ENCODE data around the gene JARID2. TPM values are rescaled to one million over a fixed set of nuclear protein-coding genes. Genes with fewer than 3 reads are reported as not detected.

JARID2 gene
- total and polyA plus RNA-seq, 9 of the 15 experiments (the other 6 are each of a cell fraction or from before 2014, with no cell fraction given), result 5.0 to 29.0 (median 15.6) TPM

GRCh38 chr6:15398633-15399275 lies 152.9 kb downstream of the JARID2 start (continued):
- 0 out of 4 replicates have a peak, but pooled peaks of 1 of the 2 experiments have one; percentile 3 for TF ChIP-seq NRF1 (conservative IDR thresholded peaks at IDR 0.05 in 1 of 2, IDR thresholded peaks at IDR 0.05 in 1 of 2)

GRCh38 chr6:15399641-15400470 lies 154.0 kb downstream of the JARID2 start:
- 4% methylated on average over 9 of the region's 9 CpGs for WGBS (ENCODE audit: insufficient coverage, low coverage, missing lambda C conversion rate)
- ATAC-seq, result peak; percentile 83
- H3K36me3 ChIP-seq (ENCODE audit: control insufficient read depth, insufficient read depth, low read length), result no peaks in the 10 kb centered on the region
- ChIA-PET CTCF (ENCODE audit: low intra/inter-chr PET ratio) (no interaction called here), POLR2A (interaction anchor here (0.5 to 2.6 kb wide), 12 partner anchors 9 to 833 kb away, joined by 3 to 12 read pairs (median 3); no protein-coding TSS in a partner anchor)
- H4K20me1 ChIP-seq (replicated peaks; ENCODE audit: control insufficient read depth, insufficient read depth, low read length), result peaks cover 37% of the 10 kb centered on the region
- H3K27ac ChIP-seq (ENCODE audit: extremely low read depth, low read depth, low read length), result peak overlapping the region; percentile 64
- in situ Hi-C loops (cut with MboI) (no loop called here), intact Hi-C loops (cut with micrococcal nuclease) (loop anchor here (2.0 to 10.0 kb wide), 3 partner anchors 223 to 595 kb away; no protein-coding TSS in a partner anchor)
- peaks cover 96% of the 10 kb centered on the region for H3K79me2 ChIP-seq (ENCODE audit: control insufficient read depth, insufficient read depth, low read length)
- H3K4me1 ChIP-seq (replicated peaks in 1 of 2; ENCODE audit: control insufficient read depth in 2 of 2, insufficient read depth in 2 of 2, low read length in 2 of 2), result peaks cover 13 to 63% of the 10 kb centered on the region in 2 experiments; a peak in 4 of 5 replicates
- no peaks in the 10 kb centered on the region for H3K9me3 ChIP-seq (replicated peaks; ENCODE audit: control insufficient read depth, insufficient read depth, low read depth, low read length)
- DNase-seq (ENCODE audit: extremely low read depth in 1 of 4, low spot score in 3 of 4), result peak; percentile 82 to 91 (median 86)
- H3K4me3 ChIP-seq, result peak overlapping the region; percentile 29
- H3K4me2 ChIP-seq (ENCODE audit: insufficient read depth, low read length), result peak overlapping the region; percentile 65
- H2AFZ ChIP-seq (ENCODE audit: low read depth, low read length), result peak overlapping the region; percentile 10; the same call in 1 of the 2 replicates
- peak overlapping the region; percentile 31 to 78; a peak in 2 of 4 replicates for H3K9ac ChIP-seq (ENCODE audit: insufficient read depth in 1 of 2, low read depth in 2 of 2, low read length in 2 of 2)
- no peaks in the 10 kb centered on the region for H3K27me3 ChIP-seq (ENCODE audit: control insufficient read depth in 2 of 2, insufficient read depth in 2 of 2, low read length in 2 of 2)
- no peaks in the 10 kb centered on the region for H3K9me1 ChIP-seq (ENCODE audit: control insufficient read depth, insufficient read depth, low read length)
- no TSS peak for BruUV-seq (replicated peaks)
- FAIRE-seq, result peak; percentile 40
- no peak for TF ChIP-seq SMARCB1 (IDR thresholded peaks at IDR 0.05; ENCODE audit: insufficient read length, low read depth)
- TF ChIP-seq CBFA2T2 (conservative IDR thresholded peaks at IDR 0.05), result peak; percentile 57
- no peak for TF ChIP-seq HMG20A (CRISPR knock-in tag; conservative IDR thresholded peaks at IDR 0.05)
- 0 out of 2 replicates have a peak, but pooled peaks have one; percentile 50 for TF ChIP-seq ARID3A (IDR thresholded peaks at IDR 0.05; ENCODE audit: borderline replicate concordance, low read depth, low read length)
- no peak for TF ChIP-seq HEY1 (CRISPR knock-in tag; IDR thresholded peaks at IDR 0.05; ENCODE audit: borderline replicate concordance)
- TF ChIP-seq ARID3B (CRISPR knock-in tag; IDR thresholded peaks at IDR 0.05; ENCODE audit: borderline replicate concordance), result no peak
- TF ChIP-seq RBM14 (IDR thresholded peaks at IDR 0.05; ENCODE audit: borderline replicate concordance, insufficient read depth, low read depth, low read length), result no peak
- TF ChIP-seq FIP1L1 (IDR thresholded peaks at IDR 0.05; ENCODE audit: low read depth, low read length, poor library complexity, severe bottlenecking), result no peak
- TF ChIP-seq TAL1 (IDR thresholded peaks at IDR 0.05), result peak; percentile 38; the same call in 1 of the 2 replicates
- TF ChIP-seq MLLT1 (IDR thresholded peaks at IDR 0.05), result 0 out of 4 replicates have a peak, but pooled peaks of 1 of the 2 experiments have one; percentile 14
- TF ChIP-seq MTA3 (IDR thresholded peaks at IDR 0.05; ENCODE audit: borderline replicate concordance), result 0 out of 2 replicates have a peak, but pooled peaks have one; percentile 24

Measured in K562 (cell line).